ENCODE results near the gene LIX1. TPM values are rescaled to one million over a fixed set of nuclear protein-coding genes. Genes with fewer than 3 reads are reported as not detected.

LIX1 gene
- total RNA-seq, 1 experiment from 2014 or later: not detected

DNA sequence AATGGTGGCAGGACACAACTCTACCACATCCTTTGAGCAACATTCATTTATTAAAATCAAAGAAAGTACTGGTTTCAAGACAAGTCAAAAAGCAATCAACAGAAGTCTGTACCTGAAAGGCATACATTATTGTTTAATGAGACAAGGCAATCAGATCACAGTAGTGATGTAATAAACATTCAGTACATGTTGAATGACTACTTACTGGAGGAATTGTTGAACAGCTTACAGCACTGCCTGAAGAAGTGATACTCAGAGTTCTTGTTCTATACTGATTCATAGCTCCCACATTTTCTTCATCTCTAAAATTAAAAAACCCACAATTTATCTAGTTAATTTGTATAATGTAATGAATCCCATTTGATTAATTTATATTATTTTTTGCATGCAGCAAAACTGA lies 22.4 kb upstream of the LIX1 start:
- ChIA-PET CTCF (interaction anchor here (0.6 to 2.7 kb wide), 13 partner anchors 11 to 550 kb away, joined by 3 to 19 read pairs (median 3); partner anchors contain the start of gene LIX1), POLR2A (interaction anchor here (0.8 to 1.1 kb wide), 2 partner anchors 15 to 17 kb away, joined by 3 to 4 read pairs; no protein-coding TSS in a partner anchor)
- no peak for TF ChIP-seq CTCF (IDR thresholded peaks at IDR 0.05; ENCODE audit: unreplicated experiment)
- peaks cover 87% of the 10 kb centered on the region for H3K36me3 Mint-ChIP-seq (ENCODE audit: insufficient read depth, unreplicated experiment)
- H3K27me3 Mint-ChIP-seq (ENCODE audit: insufficient read depth, unreplicated experiment): no peaks in the 10 kb centered on the region
- intact Hi-C loops (cut with micrococcal nuclease): loop anchor here (5.0 to 10.0 kb wide), 3 partner anchors 168 to 820 kb away; partner anchors contain the start of gene LNPEP
- DNase-seq (ENCODE audit: unreplicated experiment): no peak
- peaks cover 5% of the 10 kb centered on the region for H3K4me1 Mint-ChIP-seq (ENCODE audit: insufficient read depth, unreplicated experiment)
- H3K9me3 Mint-ChIP-seq (ENCODE audit: unreplicated experiment): no peaks in the 10 kb centered on the region
- H3K4me3 Mint-ChIP-seq (ENCODE audit: unreplicated experiment): no peak overlapping the region
- H3K27ac Mint-ChIP-seq (ENCODE audit: low read depth, unreplicated experiment): peak overlapping the region; percentile 4
- no TSS peak for BruUV-seq (replicated peaks)

- ChIA-PET CTCF (interaction anchor here (0.6 to 5.9 kb wide), 24 partner anchors 10 to 1857 kb away, joined by 3 to 79 read pairs (median 4); partner anchors contain the start of gene LIX1), POLR2A (interaction anchor here (0.7 to 1.1 kb wide), 2 partner anchors 16 to 400 kb away, joined by 3 read pairs; no protein-coding TSS in a partner anchor)
- DNase-seq (ENCODE audit: unreplicated experiment): no peak
- Mint-ChIP-seq H3K36me3 (ENCODE audit: insufficient read depth, unreplicated experiment) (peaks cover 79% of the 10 kb centered on the region), H3K27me3 (ENCODE audit: insufficient read depth, unreplicated experiment) (no peaks in the 10 kb centered on the region), H3K9me3 (ENCODE audit: unreplicated experiment) (no peaks in the 10 kb centered on the region), H3K27ac (ENCODE audit: low read depth, unreplicated experiment) (no peak overlapping the region), H3K4me1 (ENCODE audit: insufficient read depth, unreplicated experiment) (peaks cover 5% of the 10 kb centered on the region), H3K4me3 (ENCODE audit: unreplicated experiment) (no peak overlapping the region)
- no peak for TF ChIP-seq CTCF (IDR thresholded peaks at IDR 0.05; ENCODE audit: unreplicated experiment)
- no TSS peak for BruUV-seq (replicated peaks)
- intact Hi-C loops (cut with micrococcal nuclease): loop anchor here (5.0 to 10.0 kb wide), 3 partner anchors 167 to 819 kb away; partner anchors contain the start of gene LNPEP
These were observed 21.4 kb upstream of the LIX1 start for GRCh38 chr5:97163790-97164285.

GRCh38 chr5:97163360-97163764 lies 21.0 kb upstream of the LIX1 start:
- ChIA-PET CTCF (interaction anchor here (0.5 to 5.9 kb wide), 21 partner anchors 10 to 1718 kb away, joined by 3 to 79 read pairs (median 4); partner anchors contain the start of gene LIX1), POLR2A (interaction anchor here (0.7 kb wide), 1 partner anchor 399 kb away, joined by 3 read pairs; no protein-coding TSS in a partner anchor)
- DNase-seq (ENCODE audit: unreplicated experiment): peak; percentile 5
- no peaks in the 10 kb centered on the region for H3K27me3 Mint-ChIP-seq (ENCODE audit: insufficient read depth, unreplicated experiment)
- intact Hi-C loops (cut with micrococcal nuclease): loop anchor here (5.0 to 10.0 kb wide), 3 partner anchors 166 to 819 kb away; partner anchors contain the start of gene LNPEP
- H3K4me1 Mint-ChIP-seq (ENCODE audit: insufficient read depth, unreplicated experiment): peaks cover 5% of the 10 kb centered on the region
- peaks cover under 1% of the 10 kb centered on the region for H3K9me3 Mint-ChIP-seq (ENCODE audit: unreplicated experiment)
- H3K36me3 Mint-ChIP-seq (ENCODE audit: insufficient read depth, unreplicated experiment): peaks cover 75% of the 10 kb centered on the region
- no peak overlapping the region for H3K4me3 Mint-ChIP-seq (ENCODE audit: unreplicated experiment)
- BruUV-seq (replicated peaks): no TSS peak
- peak; percentile 71 for TF ChIP-seq CTCF (IDR thresholded peaks at IDR 0.05; ENCODE audit: unreplicated experiment)
- H3K27ac Mint-ChIP-seq (ENCODE audit: low read depth, unreplicated experiment): no peak overlapping the region

- intact Hi-C loops (cut with micrococcal nuclease): loop anchor here (1.0 to 10.0 kb wide), 6 partner anchors 165 to 817 kb away; partner anchors contain the start of gene LNPEP
- Mint-ChIP-seq H3K4me1 (ENCODE audit: insufficient read depth, unreplicated experiment) (peaks cover 5% of the 10 kb centered on the region), H3K9me3 (ENCODE audit: unreplicated experiment) (peaks cover 13% of the 10 kb centered on the region), H3K27me3 (ENCODE audit: insufficient read depth, unreplicated experiment) (peaks cover 11% of the 10 kb centered on the region), H3K36me3 (ENCODE audit: insufficient read depth, unreplicated experiment) (peaks cover 61% of the 10 kb centered on the region), H3K27ac (ENCODE audit: low read depth, unreplicated experiment) (no peak overlapping the region), H3K4me3 (ENCODE audit: unreplicated experiment) (no peak overlapping the region)
- DNase-seq (ENCODE audit: unreplicated experiment): peak; percentile 80
- ChIA-PET CTCF (interaction anchor here (0.6 to 5.9 kb wide), 51 partner anchors 8 to 1611 kb away, joined by 3 to 79 read pairs (median 4); partner anchors contain the start of genes ERAP2, LIX1 and RGMB), POLR2A (interaction anchor here (1.3 kb wide), 1 partner anchor 293 kb away, joined by 4 read pairs; no protein-coding TSS in a partner anchor)
- peak; percentile 81 for TF ChIP-seq CTCF (IDR thresholded peaks at IDR 0.05; ENCODE audit: unreplicated experiment)
- no TSS peak for BruUV-seq (replicated peaks)
These were observed 19.6 kb upstream of the LIX1 start for GRCh38 chr5:97162045-97162444.
